ENCODE measurements around the gene KLF12.

DNA sequence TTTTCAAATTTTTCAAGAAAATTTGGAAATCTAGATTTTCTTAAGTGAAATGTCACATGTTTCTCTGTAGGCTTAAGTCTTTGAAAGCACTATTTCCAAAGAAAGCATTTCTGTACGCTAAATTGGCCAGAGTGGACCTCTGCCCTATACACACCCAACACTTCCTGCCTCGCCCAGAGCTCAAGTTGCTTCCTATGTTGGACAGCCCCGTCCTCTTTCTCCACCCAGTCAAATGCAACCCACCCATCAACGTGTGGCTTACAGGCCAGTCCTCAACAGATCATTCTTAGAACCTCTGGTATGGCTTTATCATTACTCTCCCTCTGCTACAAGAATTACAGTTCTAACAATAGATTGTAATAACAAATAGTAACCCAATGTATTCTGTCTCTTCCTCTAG is 24.2 kb downstream of the KLF12 start:
- no peak for TF ChIP-seq CTCF (IDR thresholded peaks at IDR 0.05; ENCODE audit: low read length)
- no peak for TF ChIP-seq EZH2 (IDR thresholded peaks at IDR 0.05; ENCODE audit: borderline replicate concordance, low read length)
